Measurements from ENCODE around the gene SCAP.
A peak's percentile ranks its signal among the peaks of the same experiment; 100 is the strongest.

SCAP gene

DNA sequence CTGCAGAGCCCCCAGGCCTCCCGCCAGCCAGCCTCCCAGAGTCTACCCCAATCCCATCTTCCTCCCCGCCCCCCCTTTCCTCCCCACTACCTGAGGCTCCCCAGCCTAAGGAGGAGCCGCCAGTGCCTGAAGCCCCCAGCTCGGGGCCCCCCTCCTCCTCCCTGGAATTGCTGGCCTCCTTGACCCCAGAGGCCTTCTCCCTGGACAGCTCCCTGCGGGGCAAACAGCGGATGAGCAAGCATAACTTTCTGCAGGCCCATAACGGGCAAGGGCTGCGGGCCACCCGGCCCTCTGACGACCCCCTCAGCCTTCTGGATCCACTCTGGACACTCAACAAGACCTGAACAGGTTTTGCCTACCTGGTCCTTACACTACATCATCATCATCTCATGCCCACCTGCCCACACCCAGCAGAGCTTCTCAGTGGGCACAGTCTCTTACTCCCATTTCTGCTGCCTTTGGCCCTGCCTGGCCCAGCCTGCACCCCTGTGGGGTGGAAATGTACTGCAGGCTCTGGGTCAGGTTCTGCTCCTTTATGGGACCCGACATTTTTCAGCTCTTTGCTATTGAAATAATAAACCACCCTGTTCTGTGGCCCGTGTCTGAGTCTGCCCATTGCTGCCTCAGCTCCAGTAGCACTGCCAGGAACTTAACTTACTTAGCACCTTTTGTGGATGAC is 62.8 kb downstream of the SCAP start:
- no peak for DNase-seq

DNA sequence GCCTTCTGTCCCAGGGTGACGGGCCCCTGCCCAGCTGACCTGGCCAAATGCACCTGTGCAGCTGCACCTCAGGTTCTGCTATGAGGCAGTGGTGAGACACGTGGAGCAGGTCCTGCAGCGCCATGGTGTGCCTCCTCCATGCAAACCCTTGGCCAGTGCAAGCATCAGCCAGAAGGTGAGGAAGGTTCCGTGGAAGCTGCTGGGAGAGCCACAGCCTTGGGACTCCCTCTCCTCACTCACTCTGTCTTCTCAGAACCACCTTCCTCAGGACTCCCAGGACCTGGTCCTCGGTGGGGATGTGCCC is 63.3 kb downstream of the SCAP start:
- DNase-seq, result no peak

GRCh38 chr3:47411696-47412452 is 63.9 kb downstream of the SCAP start:
- no peak for DNase-seq

DNA sequence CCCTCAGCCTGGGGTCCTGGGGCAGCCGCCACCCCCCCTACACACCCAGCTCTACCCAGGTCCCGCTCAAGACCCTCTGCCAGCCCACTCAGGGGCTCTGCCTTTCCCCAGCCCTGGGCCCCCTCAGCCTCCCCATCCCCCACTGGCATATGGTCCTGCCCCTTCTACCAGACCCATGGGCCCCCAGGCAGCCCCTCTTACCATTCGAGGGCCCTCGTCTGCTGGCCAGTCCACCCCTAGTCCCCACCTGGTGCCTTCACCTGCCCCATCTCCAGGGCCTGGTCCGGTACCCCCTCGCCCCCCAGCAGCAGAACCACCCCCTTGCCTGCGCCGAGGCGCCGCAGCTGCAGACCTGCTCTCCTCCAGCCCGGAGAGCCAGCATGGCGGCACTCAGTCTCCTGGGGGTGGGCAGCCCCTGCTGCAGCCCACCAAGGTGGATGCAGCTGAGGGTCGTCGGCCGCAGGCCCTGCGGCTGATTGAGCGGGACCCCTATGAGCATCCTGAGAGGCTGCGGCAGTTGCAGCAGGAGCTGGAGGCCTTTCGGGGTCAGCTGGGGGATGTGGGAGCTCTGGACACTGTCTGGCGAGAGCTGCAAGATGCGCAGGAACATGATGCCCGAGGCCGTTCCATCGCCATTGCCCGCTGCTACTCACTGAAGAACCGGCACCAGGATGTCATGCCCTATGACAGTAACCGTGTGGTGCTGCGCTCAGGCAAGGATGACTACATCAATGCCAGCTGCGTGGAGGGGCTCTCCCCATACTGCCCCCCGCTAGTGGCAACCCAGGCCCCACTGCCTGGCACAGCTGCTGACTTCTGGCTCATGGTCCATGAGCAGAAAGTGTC is 64.7 kb downstream of the SCAP start:
- DNase-seq, result no peak

- DNase-seq, result no peak
These were observed 65.4 kb downstream of the SCAP start for GRCh38 chr3:47410417-47410720.

GRCh38 chr3:47409688-47410416 is 65.9 kb downstream of the SCAP start:
- DNase-seq, result no peak

- DNase-seq, result no peak
These were observed 66.5 kb downstream of the SCAP start for GRCh38 chr3:47409284-47409683.

DNA sequence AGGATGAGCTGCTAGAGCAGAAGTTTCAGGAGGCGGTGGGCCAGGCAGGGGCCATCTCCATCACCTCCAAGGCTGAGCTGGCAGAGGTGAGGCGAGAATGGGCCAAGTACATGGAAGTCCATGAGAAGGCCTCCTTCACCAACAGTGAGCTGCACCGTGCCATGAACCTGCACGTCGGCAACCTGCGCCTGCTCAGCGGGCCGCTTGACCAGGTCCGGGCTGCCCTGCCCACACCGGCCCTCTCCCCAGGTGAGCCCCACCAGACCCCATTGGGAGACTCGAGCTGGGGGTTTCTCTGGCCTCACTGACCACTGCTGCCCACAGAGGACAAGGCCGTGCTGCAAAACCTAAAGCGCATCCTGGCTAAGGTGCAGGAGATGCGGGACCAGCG is 66.9 kb downstream of the SCAP start:
- DNase-seq, result no peak

GRCh38 chr3:47407896-47408838 is 67.6 kb downstream of the SCAP start:
- DNase-seq, result no peak

DNA sequence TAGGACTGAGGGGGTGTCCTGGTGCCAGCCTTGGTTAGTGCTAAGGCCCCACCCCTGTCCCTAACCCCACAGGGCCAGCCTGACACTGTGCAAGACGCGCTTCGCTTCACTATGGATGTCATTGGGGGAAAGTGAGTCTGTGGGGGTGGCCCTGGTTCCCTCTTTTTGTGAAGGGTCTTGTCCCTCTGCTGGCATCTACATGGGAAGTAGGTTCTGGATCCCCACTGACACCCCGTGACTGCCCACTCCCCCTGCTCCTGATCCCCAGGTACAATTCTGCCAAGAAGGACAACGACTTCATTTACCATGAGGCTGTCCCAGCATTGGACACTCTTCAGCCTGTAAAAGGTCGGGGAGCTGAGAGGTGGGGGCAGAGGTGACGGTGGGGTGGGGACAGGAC is 68.5 kb downstream of the SCAP start:
- no peak for DNase-seq

- peak; percentile 3 for DNase-seq
These were observed 69.0 kb downstream of the SCAP start for GRCh38 chr3:47406762-47407149.

- DNase-seq, result no peak
These were observed 69.7 kb downstream of the SCAP start for GRCh38 chr3:47405820-47406761.

DNA sequence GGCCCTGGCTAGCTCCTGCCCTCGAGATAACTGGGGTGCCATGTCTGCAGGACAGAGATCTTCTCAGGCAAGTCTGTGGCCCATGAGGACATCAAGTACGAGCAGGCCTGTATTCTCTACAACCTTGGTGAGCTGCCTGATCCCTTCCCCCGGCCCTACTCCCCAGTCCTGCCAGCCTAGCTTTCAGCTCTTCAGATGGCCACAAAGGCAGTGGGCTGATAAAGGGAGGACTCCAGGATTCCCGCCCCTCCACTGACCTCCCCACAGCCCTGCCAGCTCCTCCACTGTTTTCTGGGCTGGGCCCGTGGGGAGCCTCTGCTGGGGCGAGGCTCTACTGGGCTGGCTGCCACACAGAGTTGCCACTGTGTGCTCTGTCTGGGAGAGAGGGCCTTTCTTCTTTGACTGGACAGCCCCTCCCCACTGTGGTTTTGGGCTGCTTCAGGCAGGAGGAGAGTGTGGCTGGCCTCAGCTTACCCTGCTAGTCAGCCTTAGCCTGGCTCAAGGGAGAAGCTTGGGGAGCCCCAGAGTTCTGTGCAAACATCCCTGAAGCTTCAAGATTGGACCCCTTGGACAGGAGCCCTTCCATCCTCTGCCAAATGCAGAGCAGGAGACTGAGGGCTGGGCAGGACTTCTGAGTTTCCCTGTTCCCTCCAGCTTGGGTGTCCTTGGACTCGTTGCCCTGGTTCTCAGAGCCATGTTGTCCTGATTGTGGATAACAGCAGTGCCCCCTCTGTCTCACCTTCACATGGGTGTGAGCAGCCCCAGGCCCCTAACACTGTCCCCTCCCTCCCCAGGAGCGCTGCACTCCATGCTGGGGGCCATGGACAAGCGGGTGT is 70.6 kb downstream of the SCAP start:
- no peak for DNase-seq

GRCh38 chr3:47404431-47404876 is 71.3 kb downstream of the SCAP start:
- no peak for DNase-seq

GRCh38 chr3:47399531-47400270 is 76.0 kb downstream of the SCAP start:
- DNase-seq, result no peak

GRCh38 chr3:47399016-47399415 is 76.7 kb downstream of the SCAP start:
- no peak for DNase-seq

GRCh38 chr3:47398228-47398627 is 77.5 kb downstream of the SCAP start:
- no peak for DNase-seq

- no peak for DNase-seq
These were observed 80.9 kb downstream of the SCAP start for GRCh38 chr3:47394881-47395280.

- peak; percentile 3 for DNase-seq
These were observed 81.4 kb downstream of the SCAP start for GRCh38 chr3:47394140-47394870.
